GM19351 (cell line): ENCODE data around the gene SLC34A2.
"Not testable (repeated sequence)": the region's sequence is repeated elsewhere in the genome, so short reads cannot be mapped to it uniquely, and the experiment has no call there.

Source experiments
- ATAC-seq: cut with Tn5 transposase; IDR thresholded peaks from one replicate; pipeline ENCODE4 v1.9.1; 2021; ENCODE audit warnings: mild to moderate bottlenecking, moderate library complexity; ENCODE audit not compliant: unreplicated experiment

Gene SLC34A2

GRCh38 chr4:25654971-25655963, at the start of gene SLC34A2:
Gene SLC34A2 (plus strand): TSS chr4:25655851. CDS start chr4:25662501, 6,650 bp downstream.
- ATAC-seq: no peak

GRCh38 chr4:25608644-25609043, 47.0 kb upstream of the SLC34A2 start:
- no peak for ATAC-seq

DNA sequence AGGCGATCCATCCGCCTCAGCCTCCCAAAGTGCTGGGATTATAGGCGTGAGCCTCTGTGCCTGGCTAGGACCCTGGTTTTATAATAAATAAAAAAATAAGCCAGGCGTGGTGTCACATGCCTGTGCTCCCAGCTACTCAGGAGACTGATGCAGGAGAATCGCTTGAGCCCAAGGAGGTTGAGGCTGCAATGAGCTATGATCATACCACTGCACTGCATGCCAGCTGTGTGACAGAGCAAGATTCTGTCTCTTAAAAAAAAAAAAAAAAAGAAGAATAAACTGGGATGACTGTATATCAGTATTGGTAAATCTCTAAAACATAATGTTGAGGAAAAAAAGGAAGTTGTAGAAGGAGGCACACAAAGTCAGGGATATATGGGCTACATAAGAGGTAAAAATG, 45.7 kb upstream of the SLC34A2 start:
- no peak for ATAC-seq

GRCh38 chr4:25613613-25614012, 42.0 kb upstream of the SLC34A2 start:
- ATAC-seq: not testable (repeated sequence)

DNA sequence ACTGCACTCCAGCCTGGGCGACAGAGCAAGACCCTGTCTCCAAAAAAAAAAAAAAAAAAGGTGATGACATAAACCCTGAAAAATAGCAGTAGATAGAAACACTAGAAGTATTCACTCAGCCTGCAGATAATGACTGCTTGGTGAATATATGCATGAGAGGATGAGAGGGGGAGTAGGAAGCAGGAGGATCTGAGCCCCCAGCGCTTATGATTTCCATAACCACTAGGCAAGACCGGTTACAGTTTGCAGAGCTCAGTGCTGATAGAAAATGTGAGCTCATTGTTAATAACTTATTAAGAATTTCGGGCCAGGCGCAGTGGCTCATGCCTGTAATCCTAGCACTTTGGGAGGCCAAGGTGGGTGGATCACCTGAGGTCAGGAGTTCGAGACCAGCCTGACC, 40.8 kb upstream of the SLC34A2 start:
- no peak for ATAC-seq

- ATAC-seq: no peak
Measured at GRCh38 chr4:25621027-25621930, 34.4 kb upstream of the SLC34A2 start.

DNA sequence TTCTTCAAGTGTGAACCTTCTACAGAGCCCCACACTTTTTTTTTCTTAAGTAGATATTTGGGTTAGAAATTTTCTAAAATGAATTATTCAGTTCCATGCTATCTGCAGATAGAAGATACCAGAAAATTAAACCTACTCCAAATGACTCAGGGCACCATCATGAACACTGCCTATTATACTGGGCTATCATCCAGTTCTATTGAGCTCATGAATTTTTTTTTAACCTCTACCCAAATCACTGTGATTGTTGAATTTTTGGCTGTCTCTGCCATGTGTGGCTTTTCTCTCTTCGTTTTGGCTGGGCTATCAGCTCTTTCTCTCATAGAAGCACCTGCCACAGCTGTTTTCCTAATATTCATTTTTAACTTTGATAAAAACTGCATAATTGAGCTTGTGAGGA, 31.0 kb upstream of the SLC34A2 start:
- no peak for ATAC-seq

GRCh38 chr4:25628451-25628850, 27.2 kb upstream of the SLC34A2 start:
- ATAC-seq: no peak

DNA sequence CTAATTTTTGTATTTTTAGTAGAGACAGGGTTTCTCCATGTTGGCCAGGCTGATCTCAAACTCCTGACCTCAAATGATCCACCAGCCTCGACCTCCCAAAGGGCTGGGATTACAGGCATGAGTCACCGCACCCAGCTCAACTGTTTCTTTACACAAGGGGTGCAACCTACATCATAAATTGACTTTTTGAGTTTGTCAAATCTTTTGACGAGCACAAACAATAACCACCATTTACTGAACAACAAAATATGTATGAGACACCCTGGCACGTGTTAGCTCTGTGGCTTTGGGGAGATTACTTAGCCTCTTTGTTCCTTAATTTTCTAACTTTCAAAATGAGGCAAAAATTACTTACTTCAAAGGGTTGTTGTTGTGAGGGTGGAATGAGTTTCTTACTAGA, 23.5 kb upstream of the SLC34A2 start:
- ATAC-seq: no peak

GRCh38 chr4:25633541-25633940, 22.1 kb upstream of the SLC34A2 start:
- ATAC-seq: no peak

DNA sequence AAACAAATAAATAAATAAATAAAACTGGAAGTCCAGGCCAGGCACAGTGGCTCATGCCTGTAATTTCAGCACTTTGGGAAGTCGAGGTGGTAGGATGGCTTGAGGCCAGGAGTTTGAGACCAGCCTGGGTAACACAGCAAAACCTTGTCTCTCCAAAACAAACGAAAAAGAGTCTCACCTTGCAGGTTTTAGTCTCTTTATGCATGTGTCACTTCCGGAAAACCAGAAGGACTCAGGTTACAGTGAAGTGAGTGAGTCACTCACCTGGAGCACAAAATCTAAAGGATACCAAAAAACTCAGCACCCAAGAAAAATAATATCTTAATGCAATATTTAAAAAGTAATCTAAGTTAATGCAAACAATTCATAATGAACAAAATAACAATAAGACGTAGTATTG, 20.1 kb upstream of the SLC34A2 start:
- ATAC-seq: no peak

GRCh38 chr4:25637581-25638220, 17.9 kb upstream of the SLC34A2 start:
- no peak for ATAC-seq

GRCh38 chr4:25638221-25638601, 17.4 kb upstream of the SLC34A2 start:
- no peak for ATAC-seq

GRCh38 chr4:25638806-25639205, 16.8 kb upstream of the SLC34A2 start:
- ATAC-seq: no peak

- ATAC-seq: no peak
Measured at GRCh38 chr4:25650311-25650710, 5.3 kb upstream of the SLC34A2 start.

GRCh38 chr4:25651682-25652081, 4.0 kb upstream of the SLC34A2 start:
- ATAC-seq: no peak

GRCh38 chr4:25654031-25654970, 1.4 kb upstream of the SLC34A2 start:
- ATAC-seq: no peak

- no peak for ATAC-seq
Measured at GRCh38 chr4:25656031-25656430, 380 bp downstream of the SLC34A2 start.

GRCh38 chr4:25658357-25658771, 2.7 kb downstream of the SLC34A2 start:
- no peak for ATAC-seq

GRCh38 chr4:25658777-25659176, 3.1 kb downstream of the SLC34A2 start:
- ATAC-seq: no peak
